Spleen (tissue), 11 donors: ENCODE results near the gene SLC30A7. TPM values are rescaled to one million over a fixed set of nuclear protein-coding genes. Genes with fewer than 3 reads are reported as not detected.
A peak's percentile ranks its signal among the peaks of the same experiment; 100 is the strongest.

ENCODE experiments used
- DNase-seq: peaks from one replicate; pipeline ENCODE4 v3.0.0-alpha.2; 2020
- H3K27ac ChIP-seq, 8 donors: fragments of 200-600 bp; sonication (generic) in 7 of 8; 1 replicate in 4 of 8; 2 replicates in 4 of 8; pipeline versions ENCODE4 v1.5.0 to v1.8.0; 2016 to 2021; ENCODE audit warnings: inconsistent platforms in 4 of 8, mild to moderate bottlenecking in 4 of 8, moderate library complexity in 1 of 8
- H3K27me3 ChIP-seq, 7 donors: fragments of 200-600 bp; sonication (generic) in 6 of 7; replicated peaks in 1 of 7; 1 replicate in 4 of 7; 2 replicates in 3 of 7; pipeline versions ENCODE4 v1.5.0 to v1.8.0; 2016 to 2021; ENCODE audit warnings: inconsistent platforms in 3 of 7, mild to moderate bottlenecking in 1 of 7
- H3K36me3 ChIP-seq, 6 donors: fragments of 200-600 bp; sonication (generic) in 5 of 6; 1 replicate in 4 of 6; 2 replicates in 2 of 6; pipeline versions ENCODE4 v1.5.0 to v1.8.0; 2016 to 2021; ENCODE audit warnings: inconsistent platforms in 2 of 6
- H3K4me1 ChIP-seq, 6 donors: fragments of 200-600 bp; sonication (generic) in 5 of 6; 1 replicate in 3 of 6; 2 replicates in 3 of 6; pipeline versions ENCODE4 v1.5.0 to v1.8.0; 2016 to 2021; ENCODE audit warnings: inconsistent platforms in 3 of 6
- H3K4me3 ChIP-seq, 8 donors: fragments of 200-600 bp; sonication (generic) in 7 of 8; 1 replicate in 4 of 8; 2 replicates in 4 of 8; pipeline versions ENCODE4 v1.5.0 to v1.8.0; 2016 to 2021; ENCODE audit warnings: inconsistent platforms in 4 of 8, mild to moderate bottlenecking in 4 of 8, moderate library complexity in 2 of 8
- H3K9me3 ChIP-seq, 8 donors: fragments of 200-600 bp; sonication (generic) in 7 of 8; 1 replicate in 4 of 8; 2 replicates in 4 of 8; pipeline versions ENCODE4 v1.5.0 to v1.8.0; 2016 to 2021; ENCODE audit warnings: inconsistent platforms in 4 of 8
- POLR2A ChIP-seq, 3 donors: fragments of 450-650 bp; IDR thresholded peaks; one replicate each; pipeline ENCODE4 v1.5.1; 2017; ENCODE audit warnings: antibody characterized with exemption in 3 of 3, mild to moderate bottlenecking in 1 of 3
- POLR2AphosphoS5 ChIP-seq, 3 donors: sonication (generic); formaldehyde crosslinking; IDR thresholded peaks; one replicate each; pipeline ENCODE4 v1.5.1; 2017; ENCODE audit warnings: antibody characterized with exemption in 3 of 3
- WGBS, 5 donors: extraction: QIAGEN DNeasy Blood & Tissue Kit in 3 of 5; methylation state at CpG; one replicate each; pipeline versions ENCODE4 v1.1.5 to v1.1.7; 2013 to 2018; 5-methylcytosine and 5-hydroxymethylcytosine counted together
- intact Hi-C: fragments of 100-400 bp; cut with DNase I; formaldehyde crosslinking; loops from one replicate; pipeline ENCODE4 v1.15.0; 2023; ENCODE audit warnings: low total_unique reads
- polyA plus RNA-seq, 3 donors: library from polyadenylated mRNA; stranded (reverse); fragments of 200-250 nt; gene quantifications; one replicate each; pipeline ENCODE4 v1.2.1, GENCODE V29; 2013
- total RNA-seq, 7 donors: library from RNA; depleted of rRNA in 3 of 7; stranded (reverse); fragments of >200 nt in 3 of 7; fragmentation: NEBNext Ultra II Directional in 4 of 7; extraction: Animal tissue kit (Norgen Biotek cat#: 25700) in 4 of 7; gene quantifications; one replicate each; pipeline versions ENCODE4 v1.1.0 to v1.2.1, GENCODE V29; 2016 to 2021
- TF ChIP-seq, protein P1 (sequence below), 11 experiments: fragments of 200-600 bp in 7 of 11; fragments of 450-650 bp in 4 of 11; sonication (generic) in 4 of 11; IDR thresholded peaks in 8 of 11; conservative IDR thresholded peaks in 3 of 11; 1 replicate in 7 of 11; 2 replicates in 4 of 11; pipeline versions ENCODE4 v1.4.0 to v1.8.0; 2016 to 2021; ENCODE audit warnings: antibody characterized with exemption in 11 of 11, inconsistent platforms in 4 of 11, mild to moderate bottlenecking in 1 of 11
- donor health status: healthy with polysubstance abuse.
- donor health status: DM: no; HTN: no; CAD: no; lungs with moderate emphysema.
- donor health status: DM: no; HTN: no; CAD: no.
- donor health status: Bipolar disorder and iron deficiency.
- donor health status: healthy.
- donor health status: DM: no; HTN: no; CAD: no.
- donor health status: DM: yes; HTN: yes; CAD: no.

Gene SLC30A7
- total and polyA plus RNA-seq, 10 donors = 4.2 to 44.5 (median 35.9) TPM

DNA sequence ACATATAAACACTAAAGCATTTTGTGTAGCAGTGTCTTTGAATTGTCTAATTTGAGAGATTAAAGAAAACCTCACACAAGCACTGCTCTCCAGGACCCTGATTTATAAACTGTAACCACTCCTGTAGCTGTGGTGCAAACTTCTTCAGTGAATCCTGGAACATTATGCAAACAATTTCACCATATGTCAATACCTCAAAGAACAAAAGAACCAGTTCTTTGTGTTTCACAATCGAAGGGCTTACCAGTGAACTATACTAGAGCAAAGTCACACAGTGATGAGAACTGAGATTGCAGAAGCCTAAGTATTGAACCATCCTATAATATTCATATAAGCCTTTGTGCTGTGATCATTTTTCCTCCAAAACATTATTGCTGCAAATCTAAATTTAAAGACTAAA lies 108.2 kb downstream of the SLC30A7 start:
- 36 to 61% (median 48%) methylated on average over 1 of the region's 1 CpG for WGBS, 5 donors
- no peak for TF ChIP-seq POLR2AphosphoS5 (IDR thresholded peaks at IDR 0.05)
- TF ChIP-seq POLR2A (IDR thresholded peaks at IDR 0.05) = no peak
- TF ChIP-seq, protein P1, sequence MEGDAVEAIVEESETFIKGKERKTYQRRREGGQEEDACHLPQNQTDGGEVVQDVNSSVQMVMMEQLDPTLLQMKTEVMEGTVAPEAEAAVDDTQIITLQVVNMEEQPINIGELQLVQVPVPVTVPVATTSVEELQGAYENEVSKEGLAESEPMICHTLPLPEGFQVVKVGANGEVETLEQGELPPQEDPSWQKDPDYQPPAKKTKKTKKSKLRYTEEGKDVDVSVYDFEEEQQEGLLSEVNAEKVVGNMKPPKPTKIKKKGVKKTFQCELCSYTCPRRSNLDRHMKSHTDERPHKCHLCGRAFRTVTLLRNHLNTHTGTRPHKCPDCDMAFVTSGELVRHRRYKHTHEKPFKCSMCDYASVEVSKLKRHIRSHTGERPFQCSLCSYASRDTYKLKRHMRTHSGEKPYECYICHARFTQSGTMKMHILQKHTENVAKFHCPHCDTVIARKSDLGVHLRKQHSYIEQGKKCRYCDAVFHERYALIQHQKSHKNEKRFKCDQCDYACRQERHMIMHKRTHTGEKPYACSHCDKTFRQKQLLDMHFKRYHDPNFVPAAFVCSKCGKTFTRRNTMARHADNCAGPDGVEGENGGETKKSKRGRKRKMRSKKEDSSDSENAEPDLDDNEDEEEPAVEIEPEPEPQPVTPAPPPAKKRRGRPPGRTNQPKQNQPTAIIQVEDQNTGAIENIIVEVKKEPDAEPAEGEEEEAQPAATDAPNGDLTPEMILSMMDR (IDR thresholded peaks at IDR 0.05 in 8 of 11, conservative IDR thresholded peaks at IDR 0.05 in 3 of 11) = no peak
- H3K4me3 ChIP-seq = no peak overlapping the region
- peak overlapping the region in 7 of 8 donors; percentile 52 to 87 (median 78) for H3K27ac ChIP-seq
- H3K4me1 ChIP-seq = peaks cover 0 to 60% (median 28%) of the 10 kb centered on the region in 6 donors
- H3K36me3 ChIP-seq = peaks cover 0 to 29% (median 0%) of the 10 kb centered on the region in 6 donors
- no peak for DNase-seq
- no peaks in the 10 kb centered on the region for H3K9me3 ChIP-seq
- intact Hi-C loops = no loop called here
- no peaks in the 10 kb centered on the region for H3K27me3 ChIP-seq

DNA sequence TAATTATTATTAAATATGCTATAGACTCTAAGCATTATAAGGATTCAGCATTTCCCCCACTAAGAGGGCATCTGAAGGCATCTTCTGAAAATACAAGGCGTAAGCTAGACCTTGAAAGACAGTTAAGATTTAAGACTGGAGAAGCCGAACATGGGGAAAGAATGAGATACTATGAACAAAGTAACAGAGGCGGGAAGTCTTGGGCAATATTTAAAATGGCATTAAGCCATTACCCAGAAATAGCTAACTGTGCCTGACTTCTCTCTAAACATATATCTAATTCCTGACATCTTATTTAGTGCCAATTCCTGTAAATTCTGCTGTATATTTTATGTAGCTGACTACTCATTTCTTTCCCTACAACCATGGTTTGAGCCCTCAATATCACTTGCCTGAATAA lies 108.8 kb downstream of the SLC30A7 start:
- no peak for DNase-seq
- Histone ChIP-seq H3K27ac (peak overlapping the region in 7 of 8 donors; percentile 52 to 87 (median 78)), H3K27me3 (no peaks in the 10 kb centered on the region), H3K36me3 (peaks cover 0 to 23% (median 0%) of the 10 kb centered on the region in 6 donors), H3K9me3 (no peaks in the 10 kb centered on the region), H3K4me1 (peaks cover 0 to 60% (median 28%) of the 10 kb centered on the region in 6 donors), H3K4me3 (no peak overlapping the region)
- 54 to 86% (median 79%) methylated on average over 3 of the region's 3 CpGs for WGBS, 5 donors
- TF ChIP-seq, protein P1 (IDR thresholded peaks at IDR 0.05 in 8 of 11, conservative IDR thresholded peaks at IDR 0.05 in 3 of 11) = no peak
- TF ChIP-seq POLR2A (IDR thresholded peaks at IDR 0.05) (no peak), POLR2AphosphoS5 (IDR thresholded peaks at IDR 0.05) (no peak)
- intact Hi-C loops = no loop called here

DNA sequence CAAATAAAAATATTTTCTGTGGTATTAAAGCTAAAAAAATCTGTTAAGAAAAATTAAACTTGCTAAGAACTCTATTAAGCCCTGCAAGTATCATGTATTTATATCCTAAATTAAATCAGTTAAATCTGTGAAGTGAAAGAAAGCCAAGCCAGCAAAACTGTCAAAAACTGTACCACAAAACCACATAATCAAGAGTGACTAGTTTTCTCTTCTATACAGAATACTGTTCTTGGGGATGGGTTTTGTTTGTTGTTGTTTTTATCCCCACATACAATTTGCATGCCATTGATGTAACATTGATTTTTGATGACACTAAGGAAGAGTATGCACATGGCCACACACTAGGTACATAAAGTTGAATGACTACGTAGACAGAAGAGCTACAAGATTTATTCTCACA lies 109.3 kb downstream of the SLC30A7 start:
- TF ChIP-seq POLR2AphosphoS5 (IDR thresholded peaks at IDR 0.05) (no peak), POLR2A (IDR thresholded peaks at IDR 0.05) (no peak)
- TF ChIP-seq, protein P1 (IDR thresholded peaks at IDR 0.05 in 8 of 11, conservative IDR thresholded peaks at IDR 0.05 in 3 of 11) = no peak
- intact Hi-C loops = no loop called here
- H3K9me3 ChIP-seq = no peaks in the 10 kb centered on the region
- H3K36me3 ChIP-seq = peaks cover 0 to 18% (median 0%) of the 10 kb centered on the region in 6 donors
- H3K27ac ChIP-seq = peak overlapping the region in 7 of 8 donors; percentile 52 to 87 (median 78)
- H3K27me3 ChIP-seq = no peaks in the 10 kb centered on the region
- no peak for DNase-seq
- WGBS, 5 donors = 90 to 94% (median 93%) methylated on average over 1 of the region's 1 CpG
- peaks cover 0 to 60% (median 28%) of the 10 kb centered on the region in 6 donors for H3K4me1 ChIP-seq
- H3K4me3 ChIP-seq = no peak overlapping the region

- Histone ChIP-seq H3K4me1 (peaks cover 0 to 60% (median 28%) of the 10 kb centered on the region in 6 donors), H3K27me3 (no peaks in the 10 kb centered on the region), H3K27ac (peak overlapping the region in 7 of 8 donors; percentile 7 to 87 (median 78)), H3K4me3 (no peak overlapping the region), H3K36me3 (peaks cover 0 to 11% (median 0%) of the 10 kb centered on the region in 6 donors), H3K9me3 (no peaks in the 10 kb centered on the region)
- TF ChIP-seq POLR2AphosphoS5 (IDR thresholded peaks at IDR 0.05) (no peak), POLR2A (IDR thresholded peaks at IDR 0.05) (no peak)
- TF ChIP-seq, protein P1 (IDR thresholded peaks at IDR 0.05 in 8 of 11, conservative IDR thresholded peaks at IDR 0.05 in 3 of 11) = no peak
- intact Hi-C loops = no loop called here
- whole genome bisulfite sequencing, 5 donors = 60 to 86% (median 82%) methylated on average over 4 of the region's 4 CpGs
- no peak for DNase-seq
These were observed 110.0 kb downstream of the SLC30A7 start for GRCh38 chr1:101005871-101006270.
